ENCODE results near the gene ZNRF1.

DNA sequence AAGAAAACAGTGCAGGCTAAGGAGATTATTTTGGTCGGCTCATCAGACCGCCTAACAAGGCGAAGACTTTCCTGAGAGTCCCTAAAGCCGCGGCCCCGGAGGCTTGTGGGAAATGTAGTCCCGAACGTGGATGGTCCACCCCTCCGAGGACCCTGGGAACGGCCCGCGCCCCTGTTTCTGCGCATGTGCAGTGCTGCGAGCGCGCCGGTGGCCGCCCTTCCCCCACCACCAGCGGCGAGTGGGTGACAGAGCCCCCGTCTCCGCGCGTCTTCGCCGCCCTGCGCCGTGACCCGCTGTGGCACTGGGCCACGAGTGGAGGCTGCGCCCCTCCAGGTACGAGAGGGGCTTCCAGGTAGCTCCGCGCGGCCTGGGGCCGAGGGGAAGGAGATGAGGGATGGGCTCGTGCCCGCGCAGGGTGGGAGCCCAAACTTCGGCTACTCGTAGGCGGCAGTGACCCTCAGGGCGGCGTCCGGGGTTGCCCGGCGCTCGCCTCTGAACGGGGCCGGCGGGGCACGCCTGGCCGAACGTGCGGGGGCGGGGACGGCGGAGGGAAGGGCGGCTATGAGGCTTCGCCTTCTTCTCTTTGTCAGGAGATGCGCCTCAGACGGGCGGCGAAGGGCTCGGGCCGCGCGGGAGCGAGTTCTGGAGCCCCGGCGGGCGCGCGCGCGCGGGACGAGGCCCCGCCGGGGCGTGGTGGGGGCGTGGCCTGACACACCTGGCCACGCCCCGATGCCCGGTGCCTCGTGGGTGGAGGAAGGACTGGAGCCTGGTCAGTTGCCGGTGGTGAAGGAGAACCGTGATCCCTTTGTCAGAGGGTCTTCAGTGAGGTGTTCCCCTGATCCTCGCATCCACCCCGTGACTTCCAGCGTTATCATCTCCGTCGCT, 149.7 kb downstream of the ZNRF1 start, which contains the start of gene ZFP1:
- no peak for TF ChIP-seq GABPA (IDR thresholded peaks at IDR 0.05 in 1 of 2, conservative IDR thresholded peaks at IDR 0.05 in 1 of 2)
- TF ChIP-seq, protein P1, sequence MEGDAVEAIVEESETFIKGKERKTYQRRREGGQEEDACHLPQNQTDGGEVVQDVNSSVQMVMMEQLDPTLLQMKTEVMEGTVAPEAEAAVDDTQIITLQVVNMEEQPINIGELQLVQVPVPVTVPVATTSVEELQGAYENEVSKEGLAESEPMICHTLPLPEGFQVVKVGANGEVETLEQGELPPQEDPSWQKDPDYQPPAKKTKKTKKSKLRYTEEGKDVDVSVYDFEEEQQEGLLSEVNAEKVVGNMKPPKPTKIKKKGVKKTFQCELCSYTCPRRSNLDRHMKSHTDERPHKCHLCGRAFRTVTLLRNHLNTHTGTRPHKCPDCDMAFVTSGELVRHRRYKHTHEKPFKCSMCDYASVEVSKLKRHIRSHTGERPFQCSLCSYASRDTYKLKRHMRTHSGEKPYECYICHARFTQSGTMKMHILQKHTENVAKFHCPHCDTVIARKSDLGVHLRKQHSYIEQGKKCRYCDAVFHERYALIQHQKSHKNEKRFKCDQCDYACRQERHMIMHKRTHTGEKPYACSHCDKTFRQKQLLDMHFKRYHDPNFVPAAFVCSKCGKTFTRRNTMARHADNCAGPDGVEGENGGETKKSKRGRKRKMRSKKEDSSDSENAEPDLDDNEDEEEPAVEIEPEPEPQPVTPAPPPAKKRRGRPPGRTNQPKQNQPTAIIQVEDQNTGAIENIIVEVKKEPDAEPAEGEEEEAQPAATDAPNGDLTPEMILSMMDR (IDR thresholded peaks at IDR 0.05; ENCODE audit: low read depth, low read length, missing input control) = no peak
- no peak for TF ChIP-seq NR2F2 (IDR thresholded peaks at IDR 0.05)
- TF ChIP-seq, protein P2, sequence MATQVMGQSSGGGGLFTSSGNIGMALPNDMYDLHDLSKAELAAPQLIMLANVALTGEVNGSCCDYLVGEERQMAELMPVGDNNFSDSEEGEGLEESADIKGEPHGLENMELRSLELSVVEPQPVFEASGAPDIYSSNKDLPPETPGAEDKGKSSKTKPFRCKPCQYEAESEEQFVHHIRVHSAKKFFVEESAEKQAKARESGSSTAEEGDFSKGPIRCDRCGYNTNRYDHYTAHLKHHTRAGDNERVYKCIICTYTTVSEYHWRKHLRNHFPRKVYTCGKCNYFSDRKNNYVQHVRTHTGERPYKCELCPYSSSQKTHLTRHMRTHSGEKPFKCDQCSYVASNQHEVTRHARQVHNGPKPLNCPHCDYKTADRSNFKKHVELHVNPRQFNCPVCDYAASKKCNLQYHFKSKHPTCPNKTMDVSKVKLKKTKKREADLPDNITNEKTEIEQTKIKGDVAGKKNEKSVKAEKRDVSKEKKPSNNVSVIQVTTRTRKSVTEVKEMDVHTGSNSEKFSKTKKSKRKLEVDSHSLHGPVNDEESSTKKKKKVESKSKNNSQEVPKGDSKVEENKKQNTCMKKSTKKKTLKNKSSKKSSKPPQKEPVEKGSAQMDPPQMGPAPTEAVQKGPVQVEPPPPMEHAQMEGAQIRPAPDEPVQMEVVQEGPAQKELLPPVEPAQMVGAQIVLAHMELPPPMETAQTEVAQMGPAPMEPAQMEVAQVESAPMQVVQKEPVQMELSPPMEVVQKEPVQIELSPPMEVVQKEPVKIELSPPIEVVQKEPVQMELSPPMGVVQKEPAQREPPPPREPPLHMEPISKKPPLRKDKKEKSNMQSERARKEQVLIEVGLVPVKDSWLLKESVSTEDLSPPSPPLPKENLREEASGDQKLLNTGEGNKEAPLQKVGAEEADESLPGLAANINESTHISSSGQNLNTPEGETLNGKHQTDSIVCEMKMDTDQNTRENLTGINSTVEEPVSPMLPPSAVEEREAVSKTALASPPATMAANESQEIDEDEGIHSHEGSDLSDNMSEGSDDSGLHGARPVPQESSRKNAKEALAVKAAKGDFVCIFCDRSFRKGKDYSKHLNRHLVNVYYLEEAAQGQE (IDR thresholded peaks at IDR 0.05) = no peak
- no peak for TF ChIP-seq HNF4G (IDR thresholded peaks at IDR 0.05)
- TF ChIP-seq, protein P3, sequence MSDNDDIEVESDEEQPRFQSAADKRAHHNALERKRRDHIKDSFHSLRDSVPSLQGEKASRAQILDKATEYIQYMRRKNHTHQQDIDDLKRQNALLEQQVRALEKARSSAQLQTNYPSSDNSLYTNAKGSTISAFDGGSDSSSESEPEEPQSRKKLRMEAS (IDR thresholded peaks at IDR 0.05) = no peak
- TF ChIP-seq, protein P4, sequence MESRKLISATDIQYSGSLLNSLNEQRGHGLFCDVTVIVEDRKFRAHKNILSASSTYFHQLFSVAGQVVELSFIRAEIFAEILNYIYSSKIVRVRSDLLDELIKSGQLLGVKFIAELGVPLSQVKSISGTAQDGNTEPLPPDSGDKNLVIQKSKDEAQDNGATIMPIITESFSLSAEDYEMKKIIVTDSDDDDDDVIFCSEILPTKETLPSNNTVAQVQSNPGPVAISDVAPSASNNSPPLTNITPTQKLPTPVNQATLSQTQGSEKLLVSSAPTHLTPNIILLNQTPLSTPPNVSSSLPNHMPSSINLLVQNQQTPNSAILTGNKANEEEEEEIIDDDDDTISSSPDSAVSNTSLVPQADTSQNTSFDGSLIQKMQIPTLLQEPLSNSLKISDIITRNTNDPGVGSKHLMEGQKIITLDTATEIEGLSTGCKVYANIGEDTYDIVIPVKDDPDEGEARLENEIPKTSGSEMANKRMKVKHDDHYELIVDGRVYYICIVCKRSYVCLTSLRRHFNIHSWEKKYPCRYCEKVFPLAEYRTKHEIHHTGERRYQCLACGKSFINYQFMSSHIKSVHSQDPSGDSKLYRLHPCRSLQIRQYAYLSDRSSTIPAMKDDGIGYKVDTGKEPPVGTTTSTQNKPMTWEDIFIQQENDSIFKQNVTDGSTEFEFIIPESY (IDR thresholded peaks at IDR 0.05) = no peak
